SK-N-DZ (cell line): ENCODE results near the gene CGGBP1. TPM values are rescaled to one million over a fixed set of nuclear protein-coding genes. Genes with fewer than 3 reads are reported as not detected.

Experiments used
- DNase-seq: peaks from one replicate; pipeline ENCODE4 v3.0.0-alpha.2; 2015; ENCODE audit warnings: low spot score
- polyA plus RNA-seq, 2 experiments: library from polyadenylated mRNA; depleted of rRNA; stranded (reverse); fragments of >200 nt; gene quantifications; 2 replicates each; pipeline ENCODE4 v1.2.3, GENCODE V29; 2014

The CGGBP1 gene
- polyA plus RNA-seq (2014; cell fraction: cytosol; rRNA removed): 66.8 and 68.2 TPM in 2 replicates
- polyA plus RNA-seq (2014; cell fraction: nucleus; rRNA removed): 92.9 and 122 TPM in 2 replicates

GRCh38 chr3:88058581-88059379 lies at the start of gene CGGBP1, which contains the start of gene ZNF654:
Gene CGGBP1 (minus strand): TSS chr3:88059005. CDS start chr3:88055976, 3,029 bp downstream.
Gene ZNF654 (plus strand): TSS chr3:88059255. CDS start chr3:88059320, 65 bp downstream.
- peak; percentile 99 for DNase-seq

- no peak for DNase-seq
These were observed 46.5 kb upstream of the CGGBP1 start for GRCh38 chr3:88105325-88105724.

- DNase-seq: no peak
These were observed 42.3 kb upstream of the CGGBP1 start for GRCh38 chr3:88101142-88101541.

GRCh38 chr3:88093266-88093665 lies 34.5 kb upstream of the CGGBP1 start:
- DNase-seq: no peak

GRCh38 chr3:88092270-88092669 lies 33.5 kb upstream of the CGGBP1 start:
- no peak for DNase-seq

GRCh38 chr3:88090681-88091080 lies 31.9 kb upstream of the CGGBP1 start:
- no peak for DNase-seq

GRCh38 chr3:88084097-88084501 lies 25.3 kb upstream of the CGGBP1 start:
- no peak for DNase-seq

GRCh38 chr3:88082854-88083253 lies 24.0 kb upstream of the CGGBP1 start:
- DNase-seq: no peak

- DNase-seq: no peak
These were observed 20.1 kb upstream of the CGGBP1 start for GRCh38 chr3:88078932-88079331.

GRCh38 chr3:88076712-88077111 lies 17.9 kb upstream of the CGGBP1 start:
- no peak for DNase-seq

- DNase-seq: no peak
These were observed 16.7 kb upstream of the CGGBP1 start for GRCh38 chr3:88075497-88075896.

GRCh38 chr3:88075072-88075471 lies 16.3 kb upstream of the CGGBP1 start:
- no peak for DNase-seq

- no peak for DNase-seq
These were observed 2.9 kb upstream of the CGGBP1 start for GRCh38 chr3:88061746-88062145.

GRCh38 chr3:88059380-88060170 lies 770 bp upstream of the CGGBP1 start:
- DNase-seq: no peak

GRCh38 chr3:88058306-88058580 lies 562 bp downstream of the CGGBP1 start:
- DNase-seq: no peak

GRCh38 chr3:88057630-88058305 lies 1.0 kb downstream of the CGGBP1 start:
- DNase-seq: peak; percentile 8

GRCh38 chr3:88046766-88047165 lies 12.0 kb downstream of the CGGBP1 start:
- DNase-seq: no peak

GRCh38 chr3:88044411-88044810 lies 14.4 kb downstream of the CGGBP1 start:
- no peak for DNase-seq

- no peak for DNase-seq
These were observed 17.8 kb downstream of the CGGBP1 start for GRCh38 chr3:88041005-88041404.

- DNase-seq: no peak
These were observed 18.3 kb downstream of the CGGBP1 start for GRCh38 chr3:88040529-88040928.

GRCh38 chr3:88038566-88038965 lies 20.2 kb downstream of the CGGBP1 start:
- DNase-seq: no peak

GRCh38 chr3:88036221-88036620 lies 22.6 kb downstream of the CGGBP1 start:
- no peak for DNase-seq
